GM19351 (cell line): Measurements from ENCODE around the gene KLHL11.
"Not testable (repeated sequence)": the region's sequence is repeated elsewhere in the genome, so short reads cannot be mapped to it uniquely, and the experiment has no call there.

ENCODE experiments used
- ATAC-seq: cut with Tn5 transposase; IDR thresholded peaks from one replicate; pipeline ENCODE4 v1.9.1; 2021; ENCODE audit warnings: mild to moderate bottlenecking, moderate library complexity; ENCODE audit not compliant: unreplicated experiment

The KLHL11 gene

DNA sequence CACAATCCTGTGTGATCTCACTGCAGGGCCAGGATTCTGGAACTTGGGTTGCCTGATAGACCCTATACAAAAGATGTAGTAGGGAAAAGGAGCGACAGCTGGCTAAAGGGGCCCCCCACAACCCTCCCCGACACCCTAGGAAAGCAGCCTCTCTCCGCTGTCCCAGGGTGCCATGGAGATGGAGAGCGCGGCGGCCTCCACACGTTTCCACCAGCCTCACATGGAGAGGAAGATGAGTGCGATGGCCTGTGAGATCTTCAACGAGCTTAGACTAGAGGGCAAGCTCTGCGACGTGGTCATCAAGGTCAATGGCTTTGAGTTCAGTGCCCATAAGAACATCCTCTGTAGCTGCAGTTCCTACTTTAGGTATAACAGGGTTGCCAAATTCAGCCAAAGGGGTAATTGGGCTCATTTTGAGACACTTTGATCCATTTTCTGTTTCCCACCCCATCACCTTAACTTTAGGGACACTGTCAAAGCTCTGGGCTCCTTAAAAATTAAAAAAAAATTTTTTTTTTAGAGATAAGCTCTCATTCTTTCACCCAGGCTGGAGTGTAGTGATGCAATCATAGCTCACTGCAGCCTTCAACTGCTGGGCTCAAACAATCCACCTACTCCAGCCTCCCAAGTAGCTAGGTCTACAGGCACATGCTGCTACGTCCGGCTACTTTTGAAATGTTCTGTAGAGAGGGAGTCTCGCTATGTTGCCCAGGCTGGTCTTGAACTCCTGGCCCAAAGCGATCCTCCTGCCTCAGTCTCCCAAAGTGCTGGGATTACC, 27.3 kb downstream of the KLHL11 start, which contains the start of gene KLHL10:
Gene KLHL10 (plus strand): TSS at position 65 of the 778 bp plus-strand sequence. CDS start 108 bp downstream, at position 173.
- no peak for ATAC-seq

DNA sequence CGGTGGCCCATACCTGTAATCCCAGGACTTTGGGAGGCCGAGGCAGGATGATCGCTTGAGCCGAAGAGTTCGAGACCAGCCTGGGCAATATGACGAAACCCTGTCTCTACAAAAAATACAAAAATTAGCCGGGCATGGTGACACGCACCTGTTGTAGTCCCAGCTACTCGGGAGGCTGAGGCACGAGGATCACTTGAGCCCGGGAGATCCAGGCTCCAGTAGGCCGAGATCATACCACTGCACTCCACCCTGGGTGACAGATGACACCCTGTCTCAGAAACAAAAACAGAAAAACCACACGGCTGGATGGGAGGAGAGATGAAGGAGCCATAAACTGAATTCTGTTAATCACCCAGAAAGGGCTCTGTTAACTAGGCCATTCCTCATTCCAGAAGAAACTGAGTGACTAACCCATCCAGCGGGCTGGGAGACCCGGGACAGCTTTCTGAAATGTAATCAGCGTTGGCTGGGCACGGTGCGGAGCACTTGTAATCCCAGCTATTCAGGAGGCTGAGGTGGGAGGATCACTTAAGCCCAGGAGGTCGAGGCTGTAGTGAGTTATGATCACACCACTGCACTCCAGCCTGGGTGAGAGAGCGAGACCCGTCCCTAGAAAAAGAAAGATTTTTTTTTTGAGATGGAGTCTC, 28.6 kb downstream of the KLHL11 start:
- no peak for ATAC-seq

DNA sequence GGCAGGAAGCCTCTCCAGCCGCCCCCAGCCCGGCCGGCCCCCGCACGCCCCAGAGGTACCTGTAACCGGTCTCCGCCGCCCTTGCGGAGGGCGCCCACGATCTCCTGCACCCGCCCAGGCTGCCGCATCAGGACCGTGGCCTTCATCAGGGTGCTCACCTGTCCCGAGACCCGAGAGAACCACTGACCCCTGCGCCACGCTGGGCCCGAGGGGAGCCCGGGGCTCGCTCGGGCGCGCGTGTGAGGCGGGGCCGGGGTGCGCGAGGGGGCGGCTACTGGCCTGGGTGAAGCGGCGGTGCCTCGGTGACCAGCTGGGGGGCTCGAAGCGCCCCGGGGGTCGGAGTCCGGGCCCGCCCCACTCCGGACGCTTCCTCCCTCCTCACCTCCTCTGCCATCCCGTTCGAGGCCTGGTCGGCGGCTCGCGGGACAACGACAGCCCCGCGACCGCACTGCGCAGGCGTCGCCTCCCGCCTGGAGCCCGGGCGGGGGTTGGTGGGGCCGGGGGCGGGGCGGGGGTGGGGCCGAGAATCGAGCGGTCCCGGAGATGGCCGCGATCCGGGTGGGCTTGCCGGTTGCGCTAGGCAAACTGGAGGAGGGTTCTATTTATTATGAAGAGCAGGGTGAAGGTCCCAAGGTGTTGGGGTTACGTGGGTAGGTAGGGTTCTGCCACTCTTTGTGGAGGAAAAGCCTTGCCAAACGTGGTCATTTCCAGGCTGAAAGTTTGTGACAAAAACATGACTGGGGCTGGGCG, 29.2 kb downstream of the KLHL11 start, which contains the start of gene NT5C3B:
Gene NT5C3B (minus strand): TSS at position 433 of the 750 bp plus-strand sequence. CDS start 39 bp downstream, at position 394.
- ATAC-seq: peak; percentile 56

DNA sequence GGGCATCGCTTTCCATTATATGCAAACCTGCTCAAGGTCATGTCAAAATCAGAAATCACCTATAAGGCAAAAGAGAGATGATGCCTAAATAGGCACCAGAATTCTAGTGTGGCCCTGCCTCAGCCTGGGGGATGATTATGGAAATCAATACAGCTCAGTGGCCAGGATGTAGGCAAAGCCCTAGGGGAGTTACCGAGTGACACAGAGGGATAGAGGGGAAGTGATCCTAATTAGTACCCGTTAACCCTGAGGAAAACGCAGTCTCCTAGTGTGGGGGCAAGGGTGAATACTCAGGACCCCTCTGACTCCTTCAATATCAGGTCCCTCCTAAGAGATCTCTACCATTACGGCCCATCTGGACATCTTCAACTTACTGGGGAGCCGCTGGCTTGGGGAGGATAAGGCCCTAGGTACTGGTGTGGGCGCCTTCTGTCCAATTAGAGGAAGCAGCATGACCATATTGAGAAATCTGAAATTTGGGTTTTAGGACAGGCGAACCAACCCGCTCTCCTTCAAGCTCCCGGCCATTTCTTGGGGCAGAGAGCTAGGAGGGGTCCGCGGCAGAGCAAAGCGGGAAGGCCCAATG, 29.9 kb downstream of the KLHL11 start:
- peak; percentile 35 for ATAC-seq

DNA sequence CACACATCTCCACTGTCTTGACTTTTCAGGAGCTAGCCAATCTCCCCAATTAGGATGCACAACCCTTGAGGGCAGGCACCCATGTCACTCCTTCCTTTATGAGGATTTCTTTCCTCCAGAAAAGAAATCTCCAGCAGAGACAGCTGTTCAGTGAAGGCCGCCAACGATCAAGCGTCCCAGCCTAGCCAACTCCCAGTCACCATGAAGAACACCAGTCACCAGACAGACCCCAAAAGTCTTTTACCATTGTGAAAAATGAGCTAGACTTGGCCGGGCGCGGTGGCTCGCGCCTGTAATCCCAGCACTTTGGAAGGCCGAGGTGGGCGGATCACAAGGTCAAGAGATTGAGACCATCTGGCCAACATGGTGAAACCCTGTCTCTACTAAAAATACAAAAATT, 35.3 kb downstream of the KLHL11 start:
- not testable (repeated sequence) for ATAC-seq

DNA sequence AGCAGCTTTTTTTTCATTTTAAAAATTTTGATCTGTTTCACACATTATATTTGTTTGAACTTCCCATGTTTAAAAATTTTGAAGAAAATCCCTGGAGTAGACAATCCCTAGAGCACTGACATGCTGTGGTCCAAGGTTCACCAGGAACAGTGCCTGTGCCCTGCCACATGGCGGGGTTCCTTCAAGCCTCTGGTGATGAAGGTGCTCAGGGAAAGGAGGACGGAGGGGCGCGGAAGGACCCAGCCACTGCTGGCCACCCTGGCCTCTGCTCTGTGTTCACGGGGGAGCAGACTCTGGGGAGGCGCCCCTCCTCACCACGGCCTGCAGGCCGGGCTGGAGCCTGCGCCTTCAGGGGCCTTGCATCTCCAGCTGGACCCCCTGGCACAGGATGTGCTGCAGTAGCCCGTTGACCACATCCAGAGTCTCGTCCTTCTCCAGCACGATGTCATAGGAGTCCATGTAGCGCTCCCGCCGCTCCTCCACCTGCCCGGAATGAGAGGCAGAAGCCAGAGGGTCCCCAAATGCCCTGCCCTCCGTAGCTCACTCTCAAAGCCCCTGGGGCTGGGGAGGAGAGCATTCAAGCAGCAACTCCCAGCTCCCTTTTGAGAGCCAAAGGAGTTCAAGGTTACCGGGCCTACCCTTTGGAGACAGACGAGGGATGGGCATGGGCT, 39.9 kb downstream of the KLHL11 start:
- ATAC-seq: no peak

DNA sequence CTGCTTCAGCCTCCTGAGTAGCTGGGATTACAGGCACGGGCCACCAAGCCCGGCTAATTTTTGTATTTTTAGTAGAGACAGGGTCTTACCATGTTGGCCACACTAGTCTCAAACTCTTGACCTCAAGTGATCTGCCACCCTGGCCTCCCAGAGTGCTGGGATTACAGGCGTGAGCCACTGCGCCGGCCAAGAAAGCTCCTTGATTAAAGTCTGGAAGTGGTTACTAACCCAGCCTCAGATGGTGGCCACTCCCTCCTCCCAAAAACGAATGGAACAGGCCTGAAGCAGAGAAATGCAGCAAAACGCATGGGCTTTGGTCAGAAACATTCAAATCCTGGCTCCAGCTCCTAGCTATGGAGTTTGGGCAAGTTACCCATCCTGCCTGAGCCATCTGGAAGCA, 41.1 kb downstream of the KLHL11 start:
- no peak for ATAC-seq

DNA sequence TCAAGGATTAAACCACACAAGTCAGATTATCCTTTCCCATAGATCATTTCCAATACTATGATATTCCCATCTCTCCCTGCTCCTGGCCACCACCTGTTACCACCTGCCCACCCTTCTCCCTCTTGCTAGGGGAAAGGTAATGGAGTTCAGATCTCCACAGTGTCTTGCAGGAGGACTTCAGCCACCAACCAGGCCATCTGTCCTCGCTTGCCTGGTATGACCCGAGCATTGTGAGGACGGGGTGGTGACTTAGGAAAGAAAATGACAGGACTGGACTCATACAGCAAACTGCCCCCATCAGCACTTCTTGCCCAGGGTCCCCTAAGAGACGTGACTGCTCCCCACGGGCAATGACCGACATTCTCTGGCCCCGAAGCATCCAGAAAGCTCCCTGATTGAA, 41.6 kb downstream of the KLHL11 start:
- no peak for ATAC-seq

DNA sequence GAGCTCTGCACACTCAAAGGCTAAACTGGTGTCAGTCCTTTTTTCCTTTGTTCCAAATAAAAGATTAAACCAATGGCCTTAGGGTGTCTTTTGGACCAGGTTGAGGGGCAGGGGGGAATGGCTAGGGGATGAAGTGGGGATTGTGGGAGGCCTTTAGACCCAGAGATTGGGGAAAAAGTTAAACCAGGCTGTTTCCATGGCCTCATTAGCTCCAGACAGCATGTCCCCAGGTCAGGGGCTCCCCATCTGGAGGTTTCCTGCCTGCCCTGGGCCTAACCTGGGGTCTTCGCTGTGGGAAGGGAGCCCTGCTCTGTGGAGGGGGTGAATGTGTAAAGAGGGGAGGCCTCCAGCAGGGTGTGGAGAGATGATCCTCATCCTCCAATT, 42.1 kb downstream of the KLHL11 start:
- no peak for ATAC-seq

DNA sequence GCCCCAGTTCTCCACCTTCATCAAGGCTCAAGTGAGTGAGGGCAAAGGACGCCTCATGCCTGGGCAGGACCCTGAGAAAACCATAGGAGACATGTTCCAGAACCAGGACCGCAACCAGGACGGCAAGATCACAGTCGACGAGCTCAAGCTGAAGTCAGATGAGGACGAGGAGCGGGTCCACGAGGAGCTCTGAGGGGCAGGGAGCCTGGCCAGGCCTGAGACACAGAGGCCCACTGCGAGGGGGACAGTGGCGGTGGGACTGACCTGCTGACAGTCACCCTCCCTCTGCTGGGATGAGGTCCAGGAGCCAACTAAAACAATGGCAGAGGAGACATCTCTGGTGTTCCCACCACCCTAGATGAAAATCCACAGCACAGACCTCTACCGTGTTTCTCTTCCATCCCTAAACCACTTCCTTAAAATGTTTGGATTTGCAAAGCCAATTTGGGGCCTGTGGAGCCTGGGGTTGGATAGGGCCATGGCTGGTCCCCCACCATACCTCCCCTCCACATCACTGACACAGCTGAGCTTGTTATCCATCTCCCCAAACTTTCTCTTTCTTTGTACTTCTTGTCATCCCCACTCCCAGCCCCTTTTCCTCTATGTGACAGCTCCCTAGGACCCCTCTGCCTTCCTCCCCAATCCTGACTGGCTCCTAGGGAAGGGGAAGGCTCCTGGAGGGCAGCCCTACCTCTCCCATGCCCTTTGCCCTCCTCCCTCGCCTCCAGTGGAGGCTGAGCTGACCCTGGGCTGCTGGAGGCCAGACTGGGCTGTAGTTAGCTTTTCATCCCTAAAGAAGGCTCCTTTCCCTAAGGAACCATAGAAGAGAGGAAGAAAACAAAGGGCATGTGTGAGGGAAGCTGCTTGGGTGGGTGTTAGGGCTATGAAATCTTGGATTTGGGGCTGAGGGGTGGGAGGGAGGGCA, 42.7 kb downstream of the KLHL11 start:
- no peak for ATAC-seq

DNA sequence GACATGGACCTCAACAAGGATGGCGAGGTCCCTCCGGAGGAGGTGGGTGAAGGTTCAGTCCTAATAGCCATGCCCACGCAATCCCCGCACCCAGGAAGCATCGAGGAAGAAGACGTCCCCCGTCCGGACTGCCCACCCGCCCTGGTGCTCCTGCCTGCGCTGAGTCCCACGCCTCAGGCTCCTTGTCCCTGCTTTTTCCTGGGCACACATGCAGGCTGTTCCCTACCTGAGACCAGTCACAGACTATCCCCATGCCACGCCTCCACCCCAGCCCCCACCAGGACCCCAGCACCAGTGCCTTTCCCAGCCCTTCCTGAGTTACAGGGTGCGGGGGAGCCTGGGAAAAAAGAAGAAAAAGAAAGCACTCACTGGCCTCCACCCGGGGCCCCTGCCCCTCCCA, 43.4 kb downstream of the KLHL11 start:
- ATAC-seq: no peak

DNA sequence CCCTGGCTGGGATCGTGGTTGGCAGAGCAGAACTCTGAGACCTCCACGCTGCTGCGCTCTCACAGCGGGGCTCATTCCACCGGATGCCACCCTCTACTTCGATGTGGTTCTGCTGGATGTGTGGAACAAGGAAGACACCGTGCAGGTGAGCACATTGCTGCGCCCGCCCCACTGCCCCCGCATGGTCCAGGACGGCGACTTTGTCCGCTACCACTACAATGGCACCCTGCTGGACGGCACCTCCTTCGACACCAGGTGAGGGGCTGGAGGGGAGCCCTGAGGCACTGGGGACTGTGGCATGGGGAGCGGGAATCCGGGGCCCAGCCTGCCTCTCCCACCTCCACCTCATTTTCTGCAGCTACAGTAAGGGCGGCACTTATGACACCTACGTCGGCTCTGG, 47.2 kb downstream of the KLHL11 start:
- no peak for ATAC-seq

DNA sequence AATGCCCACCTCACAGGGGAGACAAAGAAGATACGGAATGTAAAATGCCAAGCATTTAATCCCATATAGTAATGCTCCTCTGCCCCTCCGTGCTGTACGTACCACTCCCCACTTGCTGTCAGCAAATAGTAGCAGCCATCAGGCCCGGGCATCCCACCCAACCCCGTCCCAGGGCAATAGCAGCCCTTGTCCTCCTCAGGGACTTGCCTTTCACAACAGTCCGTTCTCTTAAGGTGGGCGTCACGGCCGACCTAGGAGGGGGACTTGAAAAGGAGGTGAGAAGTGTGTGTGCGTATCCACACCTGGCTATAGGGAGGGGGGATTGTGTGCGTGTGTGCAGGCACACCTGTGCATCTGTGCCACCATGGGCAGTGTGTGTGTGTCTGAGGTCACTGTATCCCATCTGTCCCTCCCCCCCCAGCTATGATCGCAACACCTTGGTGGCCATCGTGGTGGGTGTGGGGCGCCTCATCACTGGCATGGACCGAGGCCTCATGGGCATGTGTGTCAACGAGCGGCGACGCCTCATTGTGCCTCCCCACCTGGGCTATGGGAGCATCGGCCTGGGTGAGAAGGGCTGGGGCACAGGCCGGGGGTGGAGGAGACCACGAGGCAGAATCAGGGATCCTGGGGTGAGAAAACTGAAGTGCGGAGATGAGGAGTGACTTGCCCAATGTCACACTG, 48.4 kb downstream of the KLHL11 start:
- ATAC-seq: no peak

DNA sequence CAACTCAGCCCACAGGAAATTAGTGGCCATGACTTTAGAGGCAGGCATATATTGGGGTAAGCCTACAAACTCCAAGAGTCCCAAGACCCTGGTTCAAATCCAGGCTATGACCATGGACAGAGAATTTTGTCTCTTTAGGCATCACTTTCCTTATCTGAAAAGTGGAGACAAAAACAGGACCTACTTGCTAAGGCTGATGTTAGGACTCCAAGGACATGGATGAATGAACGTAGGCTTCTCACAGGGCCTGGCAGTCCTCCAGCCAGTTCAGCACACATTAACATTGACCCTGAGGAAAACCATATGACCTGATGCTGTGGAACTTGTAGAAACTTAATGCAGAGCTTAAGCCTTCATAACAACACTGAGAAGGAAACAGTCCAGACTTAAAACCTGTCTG, 51.0 kb downstream of the KLHL11 start:
- ATAC-seq: no peak

DNA sequence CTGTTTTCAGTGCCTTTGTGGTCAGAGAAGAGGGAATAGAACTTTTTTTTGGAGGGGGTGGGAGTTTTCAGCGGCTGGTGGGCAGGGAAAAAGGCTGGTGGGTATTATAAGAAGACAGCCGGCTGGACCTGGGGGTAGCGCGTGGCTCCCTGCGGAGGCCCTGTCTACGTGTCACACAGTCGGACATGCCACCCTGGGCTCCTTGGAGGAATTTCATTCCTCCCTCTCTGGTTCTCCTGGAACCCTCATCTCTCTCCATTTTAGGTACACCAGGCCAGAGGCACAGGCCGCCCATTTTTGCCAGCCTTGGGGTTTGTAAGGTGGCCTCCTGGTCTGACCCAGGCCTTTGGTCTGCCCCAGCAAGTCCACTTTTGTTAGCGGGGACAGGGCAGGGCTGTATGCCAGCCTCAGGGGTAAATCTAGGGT, 51.5 kb downstream of the KLHL11 start:
- no peak for ATAC-seq

DNA sequence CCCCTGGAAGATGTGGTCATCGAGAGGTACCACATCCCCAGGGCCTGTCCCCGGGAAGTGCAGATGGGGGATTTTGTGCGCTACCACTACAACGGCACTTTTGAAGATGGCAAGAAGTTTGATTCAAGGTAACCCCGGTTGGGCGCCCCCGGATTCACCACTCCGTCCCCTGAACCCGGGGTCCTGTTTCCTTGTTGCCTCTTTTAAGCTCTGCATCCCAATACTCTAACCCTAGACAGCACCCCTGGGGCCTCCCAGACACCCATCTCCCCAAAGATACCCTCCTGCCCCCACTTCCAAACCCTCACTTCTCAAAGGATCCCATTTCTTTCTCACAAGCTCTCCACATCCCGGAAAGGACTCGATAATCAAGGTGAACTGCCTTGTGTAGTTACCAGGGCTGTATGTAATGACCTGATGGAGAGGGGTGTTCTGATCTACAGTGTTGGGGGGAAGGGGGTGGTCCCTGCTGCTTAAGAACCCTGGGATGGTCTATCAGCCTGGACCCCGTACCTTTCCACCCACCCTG, 52.0 kb downstream of the KLHL11 start:
- no peak for ATAC-seq

DNA sequence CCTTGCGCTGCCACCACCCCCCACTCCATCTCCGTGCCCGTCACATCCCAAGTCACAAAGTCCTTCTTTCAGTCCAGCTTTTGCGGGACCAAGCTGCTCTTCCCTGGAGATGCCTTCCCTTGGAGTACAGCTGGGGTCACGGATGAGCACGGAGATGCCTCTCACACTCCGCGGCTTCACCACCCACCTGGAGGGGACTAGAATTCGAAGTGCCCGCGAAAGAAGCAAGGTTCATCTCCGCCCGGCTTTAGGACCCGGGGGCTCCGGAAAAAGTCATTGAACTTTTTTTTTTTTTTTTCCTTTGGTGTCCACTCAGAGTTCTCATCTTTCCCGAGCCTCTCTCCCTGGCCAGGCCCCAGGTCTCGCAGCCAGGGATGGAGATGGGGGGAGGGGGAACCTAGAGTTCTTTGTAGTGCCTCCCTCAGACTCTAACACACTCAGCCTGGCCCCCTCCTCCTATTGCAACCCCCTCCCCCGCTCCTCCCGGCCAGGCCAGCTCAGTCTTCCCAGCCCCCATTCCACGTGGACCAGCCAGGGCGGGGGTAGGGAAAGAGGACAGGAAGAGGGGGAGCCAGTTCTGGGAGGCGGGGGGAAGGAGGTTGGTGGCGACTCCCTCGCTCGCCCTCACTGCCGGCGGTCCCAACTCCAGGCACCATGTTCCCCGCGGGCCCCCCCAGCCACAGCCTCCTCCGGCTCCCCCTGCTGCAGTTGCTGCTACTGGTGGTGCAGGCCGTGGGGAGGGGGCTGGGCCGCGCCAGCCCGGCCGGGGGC, 52.7 kb downstream of the KLHL11 start, which contains the start of gene FKBP10:
Gene FKBP10 (plus strand): TSS at position 624 of the 771 bp plus-strand sequence. CDS start 31 bp downstream, at position 655.
- ATAC-seq: no peak
